Mammary epithelial cell (primary cell): ENCODE measurements around the gene CHRNB2.

ENCODE experiments used
- CTCF ChIP-seq, 2 donors: IDR thresholded peaks in 1 of 2; conservative IDR thresholded peaks in 1 of 2; 2 replicates each; pipeline ENCODE4 v1.5.1; 2011 to 2012; ENCODE audit warnings: inconsistent platforms in 2 of 2, low read length in 2 of 2, mild to moderate bottlenecking in 2 of 2, control low read depth in 1 of 2, low read depth in 1 of 2; ENCODE audit not compliant: insufficient read depth in 1 of 2; ENCODE audit errors: extremely low read depth in 1 of 2
- EZH2 ChIP-seq: IDR thresholded peaks from 2 replicates; pipeline ENCODE4 v1.6.1; 2012; ENCODE audit warnings: low read length, inconsistent platforms, borderline replicate concordance

GRCh38 chr1:154551474-154551873 is 16.1 kb upstream of the CHRNB2 start:
- TF ChIP-seq CTCF (conservative IDR thresholded peaks at IDR 0.05 in 1 of 2, IDR thresholded peaks at IDR 0.05 in 1 of 2; ENCODE audit: extremely low read depth in 1 of 2, insufficient read depth in 1 of 2, low read depth in 1 of 2, low read length in 2 of 2) (no peak), EZH2 (no peak)
